Endothelial cell of umbilical vein (primary cell): ENCODE measurements around the gene KCTD1. TPM values are rescaled to one million over a fixed set of nuclear protein-coding genes. Genes with fewer than 3 reads are reported as not detected.

Experiments
- BruUV-seq: library from RNA; stranded (reverse); fragments of 400-500 nt; replicated peaks from 2 replicates; lab custom pipeline; 2021; lab: Mats Ljungman, UMichigan
- CTCF ChIA-PET: fragments of 300-600, 350-600 bp; sonication (Branson Sonifier 250); formaldehyde crosslinking; loops from one replicate; lab custom pipeline; 2021; ENCODE audit warnings: antibody characterized with exemption, inconsistent platforms; lab: Charles Lee
- POLR2A ChIA-PET: fragments of 300-600, 350-600 bp; sonication (Branson Sonifier 250); formaldehyde crosslinking; loops from one replicate; lab custom pipeline; 2021; ENCODE audit warnings: antibody characterized with exemption, inconsistent platforms; lab: Charles Lee
- DNase-seq: peaks from one replicate; pipeline ENCODE4 v3.0.0-alpha.2; 2011; ENCODE audit warnings: low read depth, low spot score
- FAIRE-seq: peaks from 2 replicates; lab custom pipeline; 2011; peaks lifted over from hg19 to GRCh38; lab: Jason Lieb, UNC
- H2AFZ ChIP-seq: 2 replicates; pipeline ENCODE4 v1.6.0; 2012; ENCODE audit warnings: low read depth, low read length, control low read depth, inconsistent platforms
- H3K27ac ChIP-seq: 2 replicates; pipeline ENCODE4 v1.5.1; 2011; ENCODE audit warnings: low read depth, mild to moderate bottlenecking, control low read depth, low read length, moderate library complexity; ENCODE audit not compliant: insufficient read depth
- H3K27me3 ChIP-seq, 2 experiments: 2 replicates each; pipeline versions ENCODE4 v1.6.0 to v1.6.1; 2011; ENCODE audit warnings: low read length in 2 of 2, mixed read lengths in 1 of 2; ENCODE audit not compliant: control insufficient read depth in 2 of 2, insufficient read depth in 2 of 2
- H3K36me3 ChIP-seq, 2 experiments: 2 replicates in 1 of 2; 3 replicates in 1 of 2; pipeline ENCODE4 v1.5.1; 2011; ENCODE audit warnings: low read length in 2 of 2, mild to moderate bottlenecking in 1 of 2, moderate library complexity in 1 of 2; ENCODE audit not compliant: control insufficient read depth in 2 of 2, insufficient read depth in 2 of 2; ENCODE audit errors: extremely low read depth in 1 of 2
- H3K4me1 ChIP-seq: 3 replicates; pipeline ENCODE4 v1.5.1; 2011; ENCODE audit warnings: mild to moderate bottlenecking, low read length; ENCODE audit not compliant: control insufficient read depth, insufficient read depth; ENCODE audit errors: extremely low read depth
- H3K4me2 ChIP-seq: 2 replicates; pipeline ENCODE4 v1.6.1; 2011; ENCODE audit warnings: low read length, control low read depth, mixed read lengths; ENCODE audit not compliant: insufficient read depth
- H3K4me3 ChIP-seq, 3 experiments: fragments of 200-600 bp in 1 of 3; sonication (generic), shearing (Covaris generic) in 1 of 3; replicated peaks in 1 of 3; 2 replicates each; pipeline ENCODE4 v1.5.1; 2011 to 2016; ENCODE audit warnings: control low read depth in 3 of 3, low read length in 3 of 3, mild to moderate bottlenecking in 2 of 3, inconsistent platforms in 1 of 3, low read depth in 1 of 3, moderate library complexity in 1 of 3; ENCODE audit not compliant: insufficient read depth in 1 of 3
- H3K79me2 ChIP-seq: 2 replicates; pipeline ENCODE4 v1.6.0; 2012; ENCODE audit warnings: low read length, inconsistent platforms; ENCODE audit not compliant: control insufficient read depth, insufficient read depth
- H3K9ac ChIP-seq: replicated peaks from 2 replicates; pipeline ENCODE3; 2011; ENCODE audit warnings: low read length, control low read depth; ENCODE audit not compliant: insufficient read depth; ENCODE audit errors: extremely low read depth
- H3K9me1 ChIP-seq: replicated peaks from 3 replicates; pipeline ENCODE4 v1.6.0; 2011; ENCODE audit warnings: mild to moderate bottlenecking, low read length; ENCODE audit not compliant: control insufficient read depth, insufficient read depth; ENCODE audit errors: extremely low read depth
- H3K9me3 ChIP-seq: replicated peaks from 2 replicates; pipeline ENCODE4 v1.5.1; 2012; ENCODE audit warnings: low read length, inconsistent platforms; ENCODE audit not compliant: control insufficient read depth, insufficient read depth
- H4K20me1 ChIP-seq: replicated peaks from 2 replicates; pipeline ENCODE3; 2011; ENCODE audit warnings: mild to moderate bottlenecking, low read length; ENCODE audit not compliant: control insufficient read depth, insufficient read depth; ENCODE audit errors: extremely low read depth
- CTCF ChIP-seq, 2 donors: IDR thresholded peaks; 1 replicate in 1 of 2; 2 replicates in 1 of 2; pipeline ENCODE4 v1.5.1; 2011; ENCODE audit warnings: low read length in 2 of 2, mild to moderate bottlenecking in 2 of 2, moderate library complexity in 2 of 2, control low read depth in 1 of 2, inconsistent platforms in 1 of 2, low read depth in 1 of 2; ENCODE audit not compliant: insufficient read depth in 1 of 2; ENCODE audit errors: extremely low read depth in 1 of 2
- EZH2 ChIP-seq: IDR thresholded peaks from 2 replicates; pipeline ENCODE4 v1.6.1; 2012; ENCODE audit warnings: borderline replicate concordance, low read depth, mild to moderate bottlenecking, moderate library complexity, low read length, inconsistent platforms; ENCODE audit not compliant: severe bottlenecking
- FOS ChIP-seq: IDR thresholded peaks from 2 replicates; pipeline ENCODE4 v1.6.1; 2011; ENCODE audit warnings: mild to moderate bottlenecking, low read length, moderate library complexity, borderline replicate concordance; ENCODE audit not compliant: insufficient read depth
- GATA2 ChIP-seq: IDR thresholded peaks from 2 replicates; pipeline ENCODE4 v1.7.0; 2011; ENCODE audit warnings: low read depth, mild to moderate bottlenecking, moderate library complexity, mixed read lengths, low read length; ENCODE audit not compliant: insufficient read length, insufficient read depth
- JUN ChIP-seq: IDR thresholded peaks from 2 replicates; pipeline ENCODE4 v1.6.1; 2011; ENCODE audit warnings: borderline replicate concordance, low read depth; ENCODE audit not compliant: insufficient read length, insufficient read depth
- MAX ChIP-seq: IDR thresholded peaks from 2 replicates; pipeline ENCODE4 v1.6.1; 2011; ENCODE audit not compliant: insufficient read depth, insufficient read length
- MYC ChIP-seq: IDR thresholded peaks from one replicate; pipeline ENCODE4 v1.6.1; 2011; ENCODE audit warnings: mild to moderate bottlenecking, low read depth, low read length
- POLR2A ChIP-seq: IDR thresholded peaks from 2 replicates; pipeline ENCODE4 v1.6.1; 2012; ENCODE audit warnings: low read depth, mild to moderate bottlenecking, control low read depth, low read length
- POLR2AphosphoS5 ChIP-seq: IDR thresholded peaks from 2 replicates; pipeline ENCODE4 v1.6.1; 2012; ENCODE audit warnings: low read depth, mild to moderate bottlenecking, control low read depth, low read length, moderate library complexity; ENCODE audit not compliant: insufficient read depth
- dilution Hi-C: fragments of 300-500 bp; cut with MboI; formaldehyde crosslinking; loops from one replicate; pipeline ENCODE4 v1.15.0; 2019; ENCODE audit warnings: low sequenced_read_pairs; ENCODE audit not compliant: extremely low pct_ligation_motif_present
- intact Hi-C: fragments of 100-400 bp; cut with micrococcal nuclease; formaldehyde crosslinking; loops from one replicate; pipeline ENCODE4 v1.10.0; 2022
- polyA plus RNA-seq, 4 experiments: library from polyadenylated mRNA; depleted of rRNA in 3 of 4; stranded (reverse) in 3 of 4; unstranded in 1 of 4; fragments of >200 nt; gene quantifications; 2 replicates each; pipeline versions ENCODE4 v1.2.1 to v1.2.3, GENCODE V29; 2011 to 2012; ENCODE audit warnings: missing spikeins in 1 of 4
- total RNA-seq: library from RNA; stranded (reverse); gene quantifications from 2 replicates; pipeline ENCODE4 v1.2.3, GENCODE V29; 2021

Gene KCTD1
- total and polyA plus RNA-seq, 2 donors (not counting 3 experiments of a cell fraction or from before 2014, with no cell fraction given), result 6.1 to 12.1 TPM

GRCh38 chr18:26579941-26580618, 31.7 kb upstream of the KCTD1 start:
- FAIRE-seq (no peak), DNase-seq (peak; percentile 3)
- dilution Hi-C loops (no loop called here), intact Hi-C loops (no loop called here)
- Histone ChIP-seq H3K9ac (no peak overlapping the region), H3K36me3 (no peaks in the 10 kb centered on the region), H2AFZ (no peak overlapping the region), H3K27me3 (peaks cover 10 to 17% of the 10 kb centered on the region in 2 experiments), H4K20me1 (no peaks in the 10 kb centered on the region), H3K27ac (no peak overlapping the region), H3K79me2 (no peaks in the 10 kb centered on the region), H3K9me3 (no peaks in the 10 kb centered on the region), H3K4me2 (no peak overlapping the region), H3K4me1 (no peaks in the 10 kb centered on the region), H3K9me1 (no peaks in the 10 kb centered on the region), H3K4me3 (no peak overlapping the region)
- ChIA-PET CTCF (interaction anchor here (2.1 kb wide), 1 partner anchor 196 kb away, joined by 11 read pairs; no protein-coding TSS in a partner anchor), POLR2A (no interaction called here)
- no TSS peak for BruUV-seq
- TF ChIP-seq FOS (no peak), EZH2 (no peak), CTCF (IDR thresholded peaks at IDR 0.05; ENCODE audit: extremely low read depth in 1 of 2, insufficient read depth in 1 of 2, low read depth in 1 of 2, low read length in 2 of 2) (no peak), POLR2AphosphoS5 (no peak), POLR2A (no peak), JUN (no peak), MYC (no peak), GATA2 (no peak), MAX (no peak)
